K562 (cell line): ENCODE results near the gene MLYCD. TPM values are rescaled to one million over a fixed set of nuclear protein-coding genes. Genes with fewer than 3 reads are reported as not detected.
A peak's percentile ranks its signal among the peaks of the same experiment; 100 is the strongest.

Experiments used
- BHLHE40 ChIP-seq: IDR thresholded peaks from 2 replicates; pipeline ENCODE4 v1.6.1; 2011; ENCODE audit warnings: low read length, improper control_type of control experiment
- CBX3 ChIP-seq, 2 experiments: IDR thresholded peaks; 1 replicate in 1 of 2; 2 replicates in 1 of 2; pipeline ENCODE4 v1.6.1; 2012; ENCODE audit warnings: inconsistent platforms in 2 of 2, low read length in 2 of 2, borderline replicate concordance in 1 of 2, control low read depth in 1 of 2
- CEBPB ChIP-seq: fragments of 450-650 bp; IDR thresholded peaks from 2 replicates; pipeline ENCODE4 v1.6.1; 2016; ENCODE audit warnings: missing genetic modification characterization, missing compliant biosample characterization
- DPF2 ChIP-seq: fragments of 450-650 bp; IDR thresholded peaks from 2 replicates; pipeline ENCODE4 v1.6.1; 2016
- IRF1 ChIP-seq: sonication (generic); formaldehyde crosslinking; IDR thresholded peaks from 2 replicates; pipeline ENCODE4 v1.8.0; 2022; ENCODE audit warnings: missing genetic modification reagents, mild to moderate bottlenecking, borderline replicate concordance
- KAT2B ChIP-seq: IDR thresholded peaks from one replicate; pipeline ENCODE4 v1.6.1; 2012; ENCODE audit warnings: low read depth, mild to moderate bottlenecking, control low read depth, inconsistent platforms, low read length, moderate library complexity
- MCM5 ChIP-seq: fragments of 450-650 bp; IDR thresholded peaks from 2 replicates; pipeline ENCODE4 v1.6.1; 2016; ENCODE audit warnings: low read depth
- POLR2G ChIP-seq: fragments of 200-400 bp; formaldehyde crosslinking; IDR thresholded peaks from 2 replicates; pipeline ENCODE4 v1.6.1; 2017; ENCODE audit warnings: low read depth, mild to moderate bottlenecking, antibody characterized with exemption, low read length, moderate library complexity
- RAD21 ChIP-seq, 2 experiments: fragments of 250-450 bp in 1 of 2; fragments of 450-650 bp in 1 of 2; sonication (Bioruptor Pico) in 1 of 2; formaldehyde crosslinking in 1 of 2; IDR thresholded peaks in 1 of 2; conservative IDR thresholded peaks in 1 of 2; 2 replicates each; pipeline versions ENCODE4 v1.4.0 to v1.8.0; 2020 to 2022; ENCODE audit warnings: mild to moderate bottlenecking in 2 of 2, moderate library complexity in 1 of 2
- REST ChIP-seq, 2 experiments: fragments of 450-650 bp; formaldehyde crosslinking in 1 of 2; IDR thresholded peaks; 2 replicates each; pipeline versions ENCODE4 v1.4.0 to v1.6.1; 2014 to 2020; ENCODE audit warnings: mild to moderate bottlenecking in 2 of 2, borderline replicate concordance in 1 of 2, low read depth in 1 of 2
- TGIF2 ChIP-seq: sonication (generic); formaldehyde crosslinking; IDR thresholded peaks from 2 replicates; pipeline ENCODE4 v1.8.1; 2022; ENCODE audit warnings: mild to moderate bottlenecking, missing genetic modification reagents, moderate library complexity
- THRA ChIP-seq: fragments of 450-650 bp; IDR thresholded peaks from 2 replicates; pipeline ENCODE4 v1.6.1; 2017; ENCODE audit warnings: mild to moderate bottlenecking, moderate library complexity
- ZFP36 ChIP-seq: fragments of 150-350 bp; IDR thresholded peaks from 2 replicates; pipeline ENCODE4 v1.6.1; 2018; ENCODE audit warnings: low read length, low read depth; ENCODE audit not compliant: partially characterized antibody
- polyA plus RNA-seq, 8 experiments: library from polyadenylated mRNA; depleted of rRNA in 4 of 8; stranded (reverse) in 5 of 8; unstranded in 3 of 8; fragments of >200 nt; fragmentation: Nextera tagmentation in 2 of 8; fragmentation: Illumina TruSeq in 1 of 8; extraction: Ambion mirVana in 2 of 8; extraction: Trizol in 1 of 8; gene quantifications; 2 replicates each; pipeline versions ENCODE4 v1.2.1 to v1.2.3, GENCODE V29; 2011 to 2014; ENCODE audit warnings: inconsistent platforms in 1 of 8, missing spikeins in 1 of 8
- total RNA-seq, 7 experiments: library from RNA; depleted of rRNA in 6 of 7; stranded (reverse); fragments of >200 nt in 6 of 7; fragmentation: Illumina TruSeq in 2 of 7; extraction: Trizol in 2 of 7; gene quantifications; 2 replicates each; pipeline versions ENCODE4 v1.2.1 to v1.2.3, GENCODE V29; 2011 to 2021; ENCODE audit warnings: low replicate concordance in 1 of 7

MLYCD gene
- total and polyA plus RNA-seq, 9 of the 15 experiments (the other 6 are each of a cell fraction or from before 2014, with no cell fraction given): 0.15 to 2.0 (median 1.0) TPM

DNA sequence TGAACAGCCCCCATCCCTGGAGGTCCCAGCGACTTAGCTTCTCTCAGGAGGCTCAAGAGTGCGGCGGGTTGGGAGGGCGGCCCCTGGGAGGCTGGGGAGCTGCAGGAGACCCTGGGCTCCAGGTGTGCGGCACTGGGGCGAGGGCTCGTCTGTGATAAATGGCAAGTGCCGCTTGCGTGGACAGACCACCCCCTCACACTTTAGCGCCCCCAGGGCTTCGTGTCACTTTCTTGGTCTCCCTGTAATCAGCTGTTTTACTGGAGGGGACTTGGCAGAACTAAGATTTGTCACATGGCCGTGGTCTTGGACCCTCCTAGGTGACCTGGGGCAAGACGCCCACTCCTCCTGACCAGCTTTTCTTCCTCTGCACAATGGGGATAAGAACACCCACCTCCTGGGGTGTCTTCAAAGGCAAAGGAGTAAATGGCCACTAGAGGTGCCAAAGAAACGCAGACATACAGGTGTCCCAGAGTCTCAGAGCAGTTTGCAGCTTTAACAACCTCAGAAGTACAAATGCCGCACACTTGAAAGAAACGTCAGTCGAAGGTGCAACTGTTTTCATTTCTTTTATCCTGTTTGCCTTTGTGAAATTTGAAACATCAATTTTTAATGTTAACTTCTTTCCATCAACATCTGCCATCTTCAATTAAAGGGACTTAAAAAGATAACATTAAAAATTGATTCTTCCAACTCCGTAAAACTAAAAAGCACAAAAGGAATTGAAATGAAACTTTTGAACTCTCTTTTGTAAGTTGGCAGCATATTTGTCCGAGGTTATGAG lies 55.1 kb downstream of the MLYCD start (continued):
- TF ChIP-seq IRF1 (CRISPR knock-in tag) (no peak), KAT2B (no peak), BHLHE40 (0 out of 2 replicates have a peak, but pooled peaks have one; percentile 15), REST (IDR thresholded peaks at IDR 0.05; ENCODE audit: borderline replicate concordance) (0 out of 2 replicates have a peak, but pooled peaks have one; percentile 3), REST (CRISPR knock-in tag; IDR thresholded peaks at IDR 0.05; ENCODE audit: low read depth) (no peak), THRA (no peak), CEBPB (tag) (no peak), CBX3 (IDR thresholded peaks at IDR 0.05; ENCODE audit: borderline replicate concordance in 1 of 2, low read length in 2 of 2) (no peak), TGIF2 (CRISPR knock-in tag) (no peak), MCM5 (no peak), RAD21 (CRISPR knock-in tag; conservative IDR thresholded peaks at IDR 0.05 in 1 of 2, IDR thresholded peaks at IDR 0.05 in 1 of 2) (peak; percentile 15 to 36; a peak in 2 of 4 replicates), ZFP36 (no peak), DPF2 (peak; percentile 31; the same call in 1 of the 2 replicates), POLR2G (no peak)
